ENCODE results near the gene AGBL4.
A peak's percentile ranks its signal among the peaks of the same experiment; 100 is the strongest.

Gene AGBL4

GRCh38 chr1:48808496-48808895, 1215.3 kb downstream of the AGBL4 start:
- DNase-seq, result no peak

- DNase-seq, result no peak
Observed at GRCh38 chr1:48807554-48808260, 1216.0 kb downstream of the AGBL4 start.

GRCh38 chr1:48803474-48803873, 1220.3 kb downstream of the AGBL4 start:
- DNase-seq, result no peak

GRCh38 chr1:48794816-48795215, 1228.9 kb downstream of the AGBL4 start:
- no peak for DNase-seq

- DNase-seq, result no peak
Observed at GRCh38 chr1:48793863-48794262, 1229.9 kb downstream of the AGBL4 start.

GRCh38 chr1:48792961-48793360, 1230.8 kb downstream of the AGBL4 start:
- no peak for DNase-seq

- no peak for DNase-seq
Observed at GRCh38 chr1:48790397-48790796, 1233.4 kb downstream of the AGBL4 start.

- no peak for DNase-seq
Observed at GRCh38 chr1:48789903-48790302, 1233.9 kb downstream of the AGBL4 start.

GRCh38 chr1:48785869-48786268, 1237.9 kb downstream of the AGBL4 start:
- DNase-seq, result no peak

GRCh38 chr1:48784301-48784700, 1239.5 kb downstream of the AGBL4 start:
- no peak for DNase-seq

- no peak for DNase-seq
Observed at GRCh38 chr1:48777219-48777895, 1246.4 kb downstream of the AGBL4 start.

- DNase-seq, result peak; percentile 46
Observed at GRCh38 chr1:48776393-48777218, 1247.1 kb downstream of the AGBL4 start, which contains the start of gene BEND5. Gene BEND5, minus strand, starts transcription at chr1:48776891. Its CDS starts 60 bp downstream, at chr1:48776831.

- no peak for DNase-seq
Observed at GRCh38 chr1:48775831-48776392, 1247.8 kb downstream of the AGBL4 start.

GRCh38 chr1:48773133-48773532, 1250.6 kb downstream of the AGBL4 start:
- DNase-seq, result no peak

- no peak for DNase-seq
Observed at GRCh38 chr1:48772211-48772610, 1251.5 kb downstream of the AGBL4 start.

GRCh38 chr1:48771561-48771960, 1252.2 kb downstream of the AGBL4 start:
- no peak for DNase-seq

- no peak for DNase-seq
Observed at GRCh38 chr1:48767975-48768510, 1255.7 kb downstream of the AGBL4 start.

GRCh38 chr1:48765335-48765734, 1258.4 kb downstream of the AGBL4 start:
- DNase-seq, result no peak

- no peak for DNase-seq
Observed at GRCh38 chr1:48761986-48762385, 1261.8 kb downstream of the AGBL4 start.

GRCh38 chr1:48761411-48761810, 1262.3 kb downstream of the AGBL4 start:
- DNase-seq, result no peak

- DNase-seq, result no peak
Observed at GRCh38 chr1:48760857-48761256, 1262.9 kb downstream of the AGBL4 start.

GRCh38 chr1:48758976-48759375, 1264.8 kb downstream of the AGBL4 start:
- no peak for DNase-seq

GRCh38 chr1:48757363-48757762, 1266.4 kb downstream of the AGBL4 start:
- no peak for DNase-seq

Data from NCI-H1048 (cell line).